ENCODE measurements around the gene HMGCR.

Gene HMGCR

GRCh38 chr5:75340714-75341478 is 3.9 kb downstream of the HMGCR start:
- DNase-seq (ENCODE audit: low read depth, low spot score): no peak

- no peak for DNase-seq (ENCODE audit: low read depth, low spot score)
These were observed 4.9 kb downstream of the HMGCR start for GRCh38 chr5:75341934-75342333.

- DNase-seq (ENCODE audit: low read depth, low spot score): no peak
These were observed 5.8 kb downstream of the HMGCR start for GRCh38 chr5:75342836-75343235.

GRCh38 chr5:75348241-75348640 is 11.2 kb downstream of the HMGCR start:
- no peak for DNase-seq (ENCODE audit: low read depth, low spot score)

GRCh38 chr5:75349663-75350062 is 12.6 kb downstream of the HMGCR start:
- no peak for DNase-seq (ENCODE audit: low read depth, low spot score)

GRCh38 chr5:75351139-75351926 is 14.3 kb downstream of the HMGCR start:
- no peak for DNase-seq (ENCODE audit: low read depth, low spot score)

GRCh38 chr5:75355236-75355635 is 18.2 kb downstream of the HMGCR start:
- DNase-seq (ENCODE audit: low read depth, low spot score): no peak

GRCh38 chr5:75356719-75357118 is 19.7 kb downstream of the HMGCR start:
- no peak for DNase-seq (ENCODE audit: low read depth, low spot score)

GRCh38 chr5:75358117-75358516 is 21.1 kb downstream of the HMGCR start:
- no peak for DNase-seq (ENCODE audit: low read depth, low spot score)

- no peak for DNase-seq (ENCODE audit: low read depth, low spot score)
These were observed 24.3 kb downstream of the HMGCR start for GRCh38 chr5:75361310-75361709.

- DNase-seq (ENCODE audit: low read depth, low spot score): no peak
These were observed 25.5 kb downstream of the HMGCR start for GRCh38 chr5:75362474-75362975.

GRCh38 chr5:75363111-75363510 is 26.1 kb downstream of the HMGCR start:
- no peak for DNase-seq (ENCODE audit: low read depth, low spot score)

- no peak for DNase-seq (ENCODE audit: low read depth, low spot score)
These were observed 26.9 kb downstream of the HMGCR start for GRCh38 chr5:75363726-75364495.

- DNase-seq (ENCODE audit: low read depth, low spot score): no peak
These were observed 27.7 kb downstream of the HMGCR start for GRCh38 chr5:75364571-75365280.

- no peak for DNase-seq (ENCODE audit: low read depth, low spot score)
These were observed 28.7 kb downstream of the HMGCR start for GRCh38 chr5:75365740-75366139.

- no peak for DNase-seq (ENCODE audit: low read depth, low spot score)
These were observed 29.8 kb downstream of the HMGCR start for GRCh38 chr5:75366787-75367186.

GRCh38 chr5:75367401-75367800 is 30.4 kb downstream of the HMGCR start:
- DNase-seq (ENCODE audit: low read depth, low spot score): no peak

GRCh38 chr5:75368391-75368790 is 31.4 kb downstream of the HMGCR start:
- no peak for DNase-seq (ENCODE audit: low read depth, low spot score)

- DNase-seq (ENCODE audit: low read depth, low spot score): no peak
These were observed 36.8 kb downstream of the HMGCR start for GRCh38 chr5:75373862-75374261.

- DNase-seq (ENCODE audit: low read depth, low spot score): no peak
These were observed 37.4 kb downstream of the HMGCR start for GRCh38 chr5:75374394-75374814.

GRCh38 chr5:75375414-75375813 is 38.4 kb downstream of the HMGCR start:
- no peak for DNase-seq (ENCODE audit: low read depth, low spot score)
